WTC11 (cell line): ENCODE measurements around the gene TCF12. TPM values are rescaled to one million over a fixed set of nuclear protein-coding genes. Genes with fewer than 3 reads are reported as not detected.
A peak's percentile ranks its signal among the peaks of the same experiment; 100 is the strongest.

Experiments used
- ATAC-seq: fragments of 200-7000 bp; cut with Tn5 transposase; 2 replicates; pipeline ENCODE4 v1.10.0; 2021; ENCODE audit warnings: mild to moderate bottlenecking, moderate library complexity
- CTCF ChIA-PET: fragments of 300-600 bp; sonication (Branson Sonifier 250); formaldehyde crosslinking; loops from one replicate; lab custom pipeline; 2021; ENCODE audit warnings: antibody characterized with exemption; lab: Charles Lee
- POLR2A ChIA-PET: fragments of 350-600 bp; sonication (Branson Sonifier 250); formaldehyde crosslinking; loops from one replicate; lab custom pipeline; 2021; ENCODE audit warnings: antibody characterized with exemption; lab: Charles Lee
- DNase-seq: peaks from one replicate; pipeline ENCODE4 v3.0.0; 2021; ENCODE audit warnings: low spot score
- H3K27ac Mint-ChIP-seq: 2 replicates; pipeline ENCODE4 v1.8.0; 2021; ENCODE audit warnings: mixed read lengths
- H3K27me3 Mint-ChIP-seq: 2 replicates; pipeline ENCODE4 v1.8.0; 2021; ENCODE audit warnings: low read depth, mild to moderate bottlenecking, moderate library complexity, mixed read lengths
- H3K36me3 Mint-ChIP-seq: 2 replicates; pipeline ENCODE4 v1.8.0; 2021; ENCODE audit warnings: mixed read lengths
- H3K4me1 Mint-ChIP-seq: 2 replicates; pipeline ENCODE4 v1.8.0; 2022; ENCODE audit warnings: mixed read lengths
- H3K4me3 Mint-ChIP-seq: 2 replicates; pipeline ENCODE4 v1.8.0; 2021; ENCODE audit warnings: mild to moderate bottlenecking, moderate library complexity, mixed read lengths
- H3K9me3 Mint-ChIP-seq: 2 replicates; pipeline ENCODE4 v1.8.0; 2021; ENCODE audit warnings: mixed read lengths
- ARID4B ChIP-seq: sonication (generic); formaldehyde crosslinking; IDR thresholded peaks from 2 replicates; pipeline ENCODE4 v1.8.0; 2023; ENCODE audit warnings: missing genetic modification reagents, mild to moderate bottlenecking, borderline replicate concordance
- ATF2 ChIP-seq: sonication (generic); formaldehyde crosslinking; IDR thresholded peaks from 2 replicates; pipeline ENCODE4 v1.8.1; 2022; ENCODE audit warnings: low read depth, missing genetic modification reagents, borderline replicate concordance
- CREM ChIP-seq: sonication (generic); formaldehyde crosslinking; IDR thresholded peaks from 2 replicates; pipeline ENCODE4 v1.8.1; 2022; ENCODE audit warnings: mild to moderate bottlenecking, missing genetic modification reagents, moderate library complexity
- ERG ChIP-seq: fragments of 250-450 bp; sonication (Bioruptor Pico); IDR thresholded peaks from 2 replicates; pipeline ENCODE4 v1.8.0; 2021; ENCODE audit warnings: mild to moderate bottlenecking
- ETV6 ChIP-seq: sonication (generic); formaldehyde crosslinking; IDR thresholded peaks from 2 replicates; pipeline ENCODE4 v1.8.1; 2022; ENCODE audit warnings: mild to moderate bottlenecking, missing genetic modification reagents
- FOXK1 ChIP-seq: sonication (generic); formaldehyde crosslinking; IDR thresholded peaks from 2 replicates; pipeline ENCODE4 v1.8.0; 2022; ENCODE audit warnings: mild to moderate bottlenecking, moderate library complexity, missing genetic modification reagents
- KAT7 ChIP-seq: sonication (generic); formaldehyde crosslinking; IDR thresholded peaks from 2 replicates; pipeline ENCODE4 v1.8.1; 2023; ENCODE audit warnings: missing genetic modification reagents, mild to moderate bottlenecking, borderline replicate concordance
- MAX ChIP-seq: sonication (generic); formaldehyde crosslinking; IDR thresholded peaks from 2 replicates; pipeline ENCODE4 v1.8.0; 2022; ENCODE audit warnings: mild to moderate bottlenecking, missing genetic modification reagents
- SMAD3 ChIP-seq: sonication (generic); formaldehyde crosslinking; IDR thresholded peaks from 2 replicates; pipeline ENCODE4 v1.8.0; 2022; ENCODE audit warnings: missing genetic modification reagents, mild to moderate bottlenecking, borderline replicate concordance
- ZBTB21 ChIP-seq: sonication (generic); formaldehyde crosslinking; IDR thresholded peaks from 2 replicates; pipeline ENCODE4 v1.8.1; 2023; ENCODE audit warnings: mild to moderate bottlenecking, missing genetic modification reagents, borderline replicate concordance
- ZNF263 ChIP-seq: sonication (generic); formaldehyde crosslinking; IDR thresholded peaks from 2 replicates; pipeline ENCODE4 v1.8.1; 2022; ENCODE audit warnings: low read depth, mild to moderate bottlenecking, moderate library complexity, missing genetic modification reagents
- total RNA-seq: library from RNA; stranded (reverse); gene quantifications from 3 replicates; pipeline ENCODE4 v1.2.3, GENCODE V29; 2021
- TF ChIP-seq, protein P1 (sequence below): sonication (generic); formaldehyde crosslinking; IDR thresholded peaks from 2 replicates; pipeline ENCODE4 v1.8.1; 2023; ENCODE audit warnings: mild to moderate bottlenecking, missing genetic modification reagents, moderate library complexity
- TF ChIP-seq, protein P2 (sequence below): sonication (generic); formaldehyde crosslinking; IDR thresholded peaks from 2 replicates; pipeline ENCODE4 v1.8.0; 2022; ENCODE audit warnings: mild to moderate bottlenecking, missing genetic modification reagents
- TF ChIP-seq, protein P3 (sequence below): sonication (generic); formaldehyde crosslinking; IDR thresholded peaks from 2 replicates; pipeline ENCODE4 v1.8.1; 2022; ENCODE audit warnings: low read depth, mild to moderate bottlenecking, moderate library complexity, missing genetic modification reagents, borderline replicate concordance

Gene TCF12
- total RNA-seq, 1 experiment from 2014 or later, result 73.2 TPM

- H3K27me3 Mint-ChIP-seq, result no peaks in the 10 kb centered on the region
- H3K27ac Mint-ChIP-seq, result peak overlapping the region; percentile 30; the same call in 1 of the 2 replicates
- ChIA-PET POLR2A (no interaction called here), CTCF (no interaction called here)
- no peaks in the 10 kb centered on the region for H3K36me3 Mint-ChIP-seq
- ATAC-seq (no peak), DNase-seq (no peak)
- no peaks in the 10 kb centered on the region for H3K9me3 Mint-ChIP-seq
- no peak overlapping the region for H3K4me3 Mint-ChIP-seq
- TF ChIP-seq, protein P1, sequence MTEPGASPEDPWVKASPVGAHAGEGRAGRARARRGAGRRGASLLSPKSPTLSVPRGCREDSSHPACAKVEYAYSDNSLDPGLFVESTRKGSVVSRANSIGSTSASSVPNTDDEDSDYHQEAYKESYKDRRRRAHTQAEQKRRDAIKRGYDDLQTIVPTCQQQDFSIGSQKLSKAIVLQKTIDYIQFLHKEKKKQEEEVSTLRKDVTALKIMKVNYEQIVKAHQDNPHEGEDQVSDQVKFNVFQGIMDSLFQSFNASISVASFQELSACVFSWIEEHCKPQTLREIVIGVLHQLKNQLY (CRISPR knock-in tag), result no peak
- no peak for TF ChIP-seq ERG (CRISPR knock-in tag)
- TF ChIP-seq ATF2 (CRISPR knock-in tag), result no peak
- TF ChIP-seq MAX (CRISPR knock-in tag), result no peak
- TF ChIP-seq ZBTB21, result no peak
- TF ChIP-seq ETV6 (CRISPR knock-in tag), result no peak
- TF ChIP-seq, protein P2, sequence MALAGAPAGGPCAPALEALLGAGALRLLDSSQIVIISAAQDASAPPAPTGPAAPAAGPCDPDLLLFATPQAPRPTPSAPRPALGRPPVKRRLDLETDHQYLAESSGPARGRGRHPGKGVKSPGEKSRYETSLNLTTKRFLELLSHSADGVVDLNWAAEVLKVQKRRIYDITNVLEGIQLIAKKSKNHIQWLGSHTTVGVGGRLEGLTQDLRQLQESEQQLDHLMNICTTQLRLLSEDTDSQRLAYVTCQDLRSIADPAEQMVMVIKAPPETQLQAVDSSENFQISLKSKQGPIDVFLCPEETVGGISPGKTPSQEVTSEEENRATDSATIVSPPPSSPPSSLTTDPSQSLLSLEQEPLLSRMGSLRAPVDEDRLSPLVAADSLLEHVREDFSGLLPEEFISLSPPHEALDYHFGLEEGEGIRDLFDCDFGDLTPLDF (CRISPR knock-in tag), result no peak
- TF ChIP-seq KAT7 (CRISPR knock-in tag), result no peak
- no peak for TF ChIP-seq FOXK1 (CRISPR knock-in tag)
- no peak for TF ChIP-seq SMAD3 (CRISPR knock-in tag)
- TF ChIP-seq ZNF263 (CRISPR knock-in tag), result no peak
- TF ChIP-seq, protein P3, sequence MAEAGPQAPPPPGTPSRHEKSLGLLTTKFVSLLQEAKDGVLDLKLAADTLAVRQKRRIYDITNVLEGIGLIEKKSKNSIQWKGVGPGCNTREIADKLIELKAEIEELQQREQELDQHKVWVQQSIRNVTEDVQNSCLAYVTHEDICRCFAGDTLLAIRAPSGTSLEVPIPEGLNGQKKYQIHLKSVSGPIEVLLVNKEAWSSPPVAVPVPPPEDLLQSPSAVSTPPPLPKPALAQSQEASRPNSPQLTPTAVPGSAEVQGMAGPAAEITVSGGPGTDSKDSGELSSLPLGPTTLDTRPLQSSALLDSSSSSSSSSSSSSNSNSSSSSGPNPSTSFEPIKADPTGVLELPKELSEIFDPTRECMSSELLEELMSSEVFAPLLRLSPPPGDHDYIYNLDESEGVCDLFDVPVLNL (CRISPR knock-in tag), result no peak
- TF ChIP-seq CREM, result no peak
- TF ChIP-seq ARID4B, result no peak
- peaks cover 39% of the 10 kb centered on the region for H3K4me1 Mint-ChIP-seq
Observed at GRCh38 chr15:56977232-56977631, 58.8 kb downstream of the TCF12 start.
